Panc1 (cell line): ENCODE measurements around the gene IDNK. TPM values are rescaled to one million over a fixed set of nuclear protein-coding genes. Genes with fewer than 3 reads are reported as not detected.

Source experiments
- ATAC-seq: fragments of 200-7000 bp; cut with Tn5 transposase; 2 replicates; pipeline ENCODE4 v1.9.1; 2020; ENCODE audit warnings: mild to moderate bottlenecking, moderate library complexity
- BruUV-seq: library from RNA; stranded (reverse); fragments of 400-500 nt; replicated peaks from 2 replicates; lab custom pipeline; 2021; lab: Mats Ljungman, UMichigan
- CTCF ChIA-PET: fragments of 300-600 bp; sonication (Branson Sonifier 250); formaldehyde crosslinking; loops from one replicate; lab custom pipeline; 2022; ENCODE audit warnings: antibody characterized with exemption; lab: Charles Lee
- POLR2A ChIA-PET: fragments of 300-600 bp; sonication (Branson Sonifier 250); formaldehyde crosslinking; loops from one replicate; lab custom pipeline; 2022; ENCODE audit warnings: antibody characterized with exemption; lab: Charles Lee
- DNase-seq: peaks from one replicate; pipeline ENCODE4 v3.0.0-alpha.2; 2010; ENCODE audit warnings: low read depth, low spot score
- H3K27ac ChIP-seq: 2 replicates; pipeline ENCODE4 v1.5.1; 2011; ENCODE audit warnings: mild to moderate bottlenecking, low read length, inconsistent platforms
- H3K27me3 ChIP-seq: fragments of 200-500 bp; sonication (Bioruptor generic); 2 replicates; pipeline ENCODE4 v1.6.0; 2014; ENCODE audit warnings: low read length, inconsistent platforms; ENCODE audit not compliant: control insufficient read depth, insufficient read depth
- H3K36me3 ChIP-seq: fragments of 200-500 bp; sonication (Bioruptor generic); 2 replicates; pipeline ENCODE4 v1.5.1; 2014; ENCODE audit warnings: inconsistent platforms, mild to moderate bottlenecking, low read length, moderate library complexity; ENCODE audit not compliant: control insufficient read depth, insufficient read depth
- H3K4me1 ChIP-seq: 2 replicates; pipeline ENCODE4 v1.5.1; 2011; ENCODE audit warnings: inconsistent platforms, mild to moderate bottlenecking, low read length, moderate library complexity; ENCODE audit not compliant: control insufficient read depth, insufficient read depth
- H3K4me3 ChIP-seq, 2 experiments: 2 replicates each; pipeline ENCODE4 v1.5.1; 2011 to 2012; ENCODE audit warnings: low read depth in 2 of 2, low read length in 2 of 2, mild to moderate bottlenecking in 2 of 2, inconsistent platforms in 1 of 2, moderate library complexity in 1 of 2
- H3K9me3 ChIP-seq: fragments of 200-500 bp; sonication (Bioruptor generic); 2 replicates; pipeline ENCODE4 v1.5.1; 2014; ENCODE audit warnings: low read depth, mild to moderate bottlenecking, inconsistent platforms, low read length, moderate library complexity; ENCODE audit not compliant: control insufficient read depth, insufficient read depth
- POLR2AphosphoS5 ChIP-seq: IDR thresholded peaks from 2 replicates; pipeline ENCODE4 v1.6.1; 2012; ENCODE audit warnings: mild to moderate bottlenecking, low read depth, low read length, moderate library complexity
- SIN3A ChIP-seq: IDR thresholded peaks from 2 replicates; pipeline ENCODE4 v1.6.1; 2012; ENCODE audit warnings: low read depth, mild to moderate bottlenecking, low read length, moderate library complexity, borderline replicate concordance; ENCODE audit not compliant: insufficient read depth
- TCF7L2 ChIP-seq: IDR thresholded peaks from 2 replicates; pipeline ENCODE4 v1.6.1; 2011; ENCODE audit warnings: mild to moderate bottlenecking, low read depth, low read length, inconsistent platforms
- in situ Hi-C: cut with HindIII; loops from 2 replicates; pipeline ENCODE4 v1.10.0; 2016; ENCODE audit warnings: low sequenced_read_pairs, low pct_unique_long_range_greater_than_20kb
- intact Hi-C: fragments of 100-400 bp; cut with micrococcal nuclease; formaldehyde crosslinking; loops from one replicate; pipeline ENCODE4 v1.10.0; 2022; ENCODE audit not compliant: unreplicated experiment
- total RNA-seq: library from RNA; stranded (reverse); gene quantifications from one replicate; pipeline ENCODE4 v1.2.1, GENCODE V29; 2021; ENCODE audit not compliant: unreplicated experiment
- TF ChIP-seq, protein P1 (sequence below): fragments of 450-650 bp; IDR thresholded peaks from 2 replicates; pipeline ENCODE4 v1.5.1; 2017; ENCODE audit warnings: mild to moderate bottlenecking
- TF ChIP-seq, protein P2 (sequence below), 2 experiments: IDR thresholded peaks; 2 replicates each; pipeline ENCODE4 v1.6.1; 2011 to 2012; ENCODE audit warnings: low read depth in 2 of 2, control low read depth in 1 of 2, low read length in 1 of 2, mild to moderate bottlenecking in 1 of 2, moderate library complexity in 1 of 2; ENCODE audit not compliant: insufficient read depth in 1 of 2

IDNK gene
- total RNA-seq, 1 experiment from 2014 or later: 1.9 TPM

DNA sequence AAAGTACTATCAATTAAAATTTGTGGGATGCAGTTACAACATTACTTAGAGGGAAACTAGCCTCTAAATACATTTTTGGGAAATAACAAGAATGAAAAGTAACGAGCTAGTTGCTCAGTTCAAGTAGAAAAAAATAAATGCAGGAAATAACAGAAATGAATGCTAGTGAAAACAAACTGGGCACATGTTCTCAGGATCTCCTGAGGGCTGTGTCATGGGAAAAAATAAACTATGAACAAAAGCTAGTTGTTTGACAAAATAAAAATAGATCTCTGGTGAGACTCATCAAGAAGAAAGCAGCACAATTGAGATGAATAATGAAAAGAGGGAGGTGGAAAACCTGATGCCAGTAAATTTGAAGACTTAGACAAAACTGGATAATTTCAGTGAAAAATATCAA is 16.3 kb downstream of the IDNK start:
- ATAC-seq: no peak
- intact Hi-C loops: no loop called here
- POLR2A ChIA-PET: no interaction called here
- no peak for DNase-seq
- Histone ChIP-seq H3K4me1 (no peaks in the 10 kb centered on the region), H3K27ac (no peak overlapping the region), H3K36me3 (no peaks in the 10 kb centered on the region), H3K4me3 (no peak overlapping the region), H3K9me3 (no peaks in the 10 kb centered on the region), H3K27me3 (no peaks in the 10 kb centered on the region)
- in situ Hi-C loops: no loop called here
- CTCF ChIA-PET: no interaction called here
- no TSS peak for BruUV-seq
- TF ChIP-seq SIN3A (no peak), TCF7L2 (no peak), POLR2AphosphoS5 (no peak)
- TF ChIP-seq, protein P1, sequence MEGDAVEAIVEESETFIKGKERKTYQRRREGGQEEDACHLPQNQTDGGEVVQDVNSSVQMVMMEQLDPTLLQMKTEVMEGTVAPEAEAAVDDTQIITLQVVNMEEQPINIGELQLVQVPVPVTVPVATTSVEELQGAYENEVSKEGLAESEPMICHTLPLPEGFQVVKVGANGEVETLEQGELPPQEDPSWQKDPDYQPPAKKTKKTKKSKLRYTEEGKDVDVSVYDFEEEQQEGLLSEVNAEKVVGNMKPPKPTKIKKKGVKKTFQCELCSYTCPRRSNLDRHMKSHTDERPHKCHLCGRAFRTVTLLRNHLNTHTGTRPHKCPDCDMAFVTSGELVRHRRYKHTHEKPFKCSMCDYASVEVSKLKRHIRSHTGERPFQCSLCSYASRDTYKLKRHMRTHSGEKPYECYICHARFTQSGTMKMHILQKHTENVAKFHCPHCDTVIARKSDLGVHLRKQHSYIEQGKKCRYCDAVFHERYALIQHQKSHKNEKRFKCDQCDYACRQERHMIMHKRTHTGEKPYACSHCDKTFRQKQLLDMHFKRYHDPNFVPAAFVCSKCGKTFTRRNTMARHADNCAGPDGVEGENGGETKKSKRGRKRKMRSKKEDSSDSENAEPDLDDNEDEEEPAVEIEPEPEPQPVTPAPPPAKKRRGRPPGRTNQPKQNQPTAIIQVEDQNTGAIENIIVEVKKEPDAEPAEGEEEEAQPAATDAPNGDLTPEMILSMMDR: no peak
- TF ChIP-seq, protein P2, sequence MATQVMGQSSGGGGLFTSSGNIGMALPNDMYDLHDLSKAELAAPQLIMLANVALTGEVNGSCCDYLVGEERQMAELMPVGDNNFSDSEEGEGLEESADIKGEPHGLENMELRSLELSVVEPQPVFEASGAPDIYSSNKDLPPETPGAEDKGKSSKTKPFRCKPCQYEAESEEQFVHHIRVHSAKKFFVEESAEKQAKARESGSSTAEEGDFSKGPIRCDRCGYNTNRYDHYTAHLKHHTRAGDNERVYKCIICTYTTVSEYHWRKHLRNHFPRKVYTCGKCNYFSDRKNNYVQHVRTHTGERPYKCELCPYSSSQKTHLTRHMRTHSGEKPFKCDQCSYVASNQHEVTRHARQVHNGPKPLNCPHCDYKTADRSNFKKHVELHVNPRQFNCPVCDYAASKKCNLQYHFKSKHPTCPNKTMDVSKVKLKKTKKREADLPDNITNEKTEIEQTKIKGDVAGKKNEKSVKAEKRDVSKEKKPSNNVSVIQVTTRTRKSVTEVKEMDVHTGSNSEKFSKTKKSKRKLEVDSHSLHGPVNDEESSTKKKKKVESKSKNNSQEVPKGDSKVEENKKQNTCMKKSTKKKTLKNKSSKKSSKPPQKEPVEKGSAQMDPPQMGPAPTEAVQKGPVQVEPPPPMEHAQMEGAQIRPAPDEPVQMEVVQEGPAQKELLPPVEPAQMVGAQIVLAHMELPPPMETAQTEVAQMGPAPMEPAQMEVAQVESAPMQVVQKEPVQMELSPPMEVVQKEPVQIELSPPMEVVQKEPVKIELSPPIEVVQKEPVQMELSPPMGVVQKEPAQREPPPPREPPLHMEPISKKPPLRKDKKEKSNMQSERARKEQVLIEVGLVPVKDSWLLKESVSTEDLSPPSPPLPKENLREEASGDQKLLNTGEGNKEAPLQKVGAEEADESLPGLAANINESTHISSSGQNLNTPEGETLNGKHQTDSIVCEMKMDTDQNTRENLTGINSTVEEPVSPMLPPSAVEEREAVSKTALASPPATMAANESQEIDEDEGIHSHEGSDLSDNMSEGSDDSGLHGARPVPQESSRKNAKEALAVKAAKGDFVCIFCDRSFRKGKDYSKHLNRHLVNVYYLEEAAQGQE (IDR thresholded peaks at IDR 0.05; ENCODE audit: insufficient read depth in 1 of 2, low read depth in 2 of 2, low read length in 1 of 2): no peak

DNA sequence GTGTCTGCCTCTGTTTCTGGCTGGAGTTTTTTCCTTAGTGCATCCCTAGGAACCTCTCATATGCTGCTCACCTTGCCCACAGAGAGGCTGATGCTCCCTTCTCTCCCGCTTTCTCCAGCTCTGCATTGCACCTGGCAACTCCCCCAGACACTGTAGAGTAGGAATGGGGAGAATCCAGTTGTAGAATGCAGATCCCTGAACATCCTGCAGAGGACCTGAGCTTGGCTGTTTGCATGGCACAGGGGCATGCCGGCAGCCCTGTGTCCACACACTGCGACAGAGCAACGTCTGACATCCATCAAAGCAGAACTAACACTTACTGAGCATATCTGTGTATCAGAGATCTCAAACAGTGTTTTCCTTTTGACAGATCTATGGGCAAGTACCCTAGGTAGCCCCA is 19.9 kb downstream of the IDNK start:
- TF ChIP-seq SIN3A (no peak), TCF7L2 (no peak), POLR2AphosphoS5 (no peak)
- TF ChIP-seq, protein P2 (IDR thresholded peaks at IDR 0.05; ENCODE audit: insufficient read depth in 1 of 2, low read depth in 2 of 2, low read length in 1 of 2): no peak
- TF ChIP-seq, protein P1: no peak
- H3K36me3 ChIP-seq: no peaks in the 10 kb centered on the region
- no peak overlapping the region for H3K4me3 ChIP-seq
- intact Hi-C loops (loop anchor here (10.0 kb wide), 1 partner anchor 308 kb away; no protein-coding TSS in a partner anchor), in situ Hi-C loops (no loop called here)
- DNase-seq: no peak
- CTCF ChIA-PET: no interaction called here
- H3K4me1 ChIP-seq: no peaks in the 10 kb centered on the region
- H3K9me3 ChIP-seq: no peaks in the 10 kb centered on the region
- BruUV-seq: no TSS peak
- no peak for ATAC-seq
- POLR2A ChIA-PET: no interaction called here
- no peak overlapping the region for H3K27ac ChIP-seq
- H3K27me3 ChIP-seq: no peaks in the 10 kb centered on the region
